H9 (cell line): ENCODE results near the gene CLEC16A. TPM values are rescaled to one million over a fixed set of nuclear protein-coding genes. Genes with fewer than 3 reads are reported as not detected.

Experiments
- DNase-seq: peaks from one replicate; pipeline ENCODE4 v3.0.0-alpha.2; 2017
- H2AFZ ChIP-seq: one replicate; pipeline ENCODE4 v1.6.1; 2013; ENCODE audit warnings: mild to moderate bottlenecking, low read length, control low read depth, moderate library complexity
- H2AK5ac ChIP-seq: 2 replicates; pipeline ENCODE4 v1.6.1; 2013; ENCODE audit warnings: low read length, control low read depth, mixed read lengths; ENCODE audit not compliant: insufficient read length
- H2BK120ac ChIP-seq: one replicate; pipeline ENCODE4 v1.6.1; 2013; ENCODE audit warnings: low read depth, mild to moderate bottlenecking, low read length, control low read depth, inconsistent platforms; ENCODE audit not compliant: poor library complexity, severe bottlenecking
- H2BK12ac ChIP-seq: 2 replicates; pipeline ENCODE4 v1.6.1; 2013; ENCODE audit warnings: low read length, control low read depth, mixed read lengths, low read depth; ENCODE audit not compliant: insufficient read length
- H2BK15ac ChIP-seq: 2 replicates; pipeline ENCODE4 v1.6.1; 2013; ENCODE audit warnings: low read depth, low read length, control low read depth
- H2BK20ac ChIP-seq: one replicate; pipeline ENCODE4 v1.6.1; 2013; ENCODE audit warnings: low read depth, mild to moderate bottlenecking, low read length, control low read depth, inconsistent platforms; ENCODE audit not compliant: poor library complexity, severe bottlenecking
- H2BK5ac ChIP-seq: 2 replicates; pipeline ENCODE4 v1.6.1; 2013; ENCODE audit warnings: low read length, control low read depth, mixed read lengths; ENCODE audit not compliant: insufficient read length
- H3K14ac ChIP-seq: 2 replicates; pipeline ENCODE4 v1.6.1; 2013; ENCODE audit warnings: low read length, control low read depth; ENCODE audit not compliant: insufficient read depth
- H3K18ac ChIP-seq: 2 replicates; pipeline ENCODE4 v1.6.1; 2013; ENCODE audit warnings: low read depth, mild to moderate bottlenecking, mixed read lengths, low read length, control low read depth; ENCODE audit not compliant: insufficient read length
- H3K23ac ChIP-seq: 2 replicates; pipeline ENCODE4 v1.6.1; 2013; ENCODE audit warnings: low read length, control low read depth, mixed read lengths, low read depth; ENCODE audit not compliant: insufficient read length
- H3K23me2 ChIP-seq: 2 replicates; pipeline ENCODE4 v1.6.1; 2013; ENCODE audit warnings: low read depth, mild to moderate bottlenecking, mixed read lengths, low read length, control low read depth; ENCODE audit not compliant: insufficient read length, poor library complexity, severe bottlenecking
- H3K27ac ChIP-seq: 2 replicates; pipeline ENCODE4 v1.5.1; 2013; ENCODE audit warnings: low read length, control low read depth, mixed read lengths, low read depth; ENCODE audit not compliant: insufficient read length
- H3K27me3 ChIP-seq: 2 replicates; pipeline ENCODE4 v1.6.1; 2013; ENCODE audit warnings: low read length, control low read depth, inconsistent platforms; ENCODE audit not compliant: insufficient read depth
- H3K4ac ChIP-seq: 2 replicates; pipeline ENCODE4 v1.6.1; 2013; ENCODE audit warnings: low read depth, mild to moderate bottlenecking, control low read depth, inconsistent platforms, low read length, moderate library complexity
- H3K4me1 ChIP-seq: 2 replicates; pipeline ENCODE4 v1.6.1; 2013; ENCODE audit warnings: low read length, control low read depth, inconsistent platforms; ENCODE audit not compliant: insufficient read depth
- H3K4me2 ChIP-seq: 2 replicates; pipeline ENCODE4 v1.6.1; 2013; ENCODE audit warnings: low read length, control low read depth, mixed read lengths; ENCODE audit not compliant: insufficient read length, insufficient read depth
- H3K56ac ChIP-seq: 2 replicates; pipeline ENCODE4 v1.6.1; 2013; ENCODE audit warnings: low read depth, mild to moderate bottlenecking, mixed read lengths, low read length, control low read depth; ENCODE audit not compliant: insufficient read length
- H3K79me1 ChIP-seq: 2 replicates; pipeline ENCODE4 v1.6.1; 2013; ENCODE audit warnings: low read depth, mild to moderate bottlenecking, moderate library complexity, low read length, control low read depth, inconsistent platforms; ENCODE audit not compliant: insufficient read depth, poor library complexity, severe bottlenecking
- H3K79me2 ChIP-seq: 2 replicates; pipeline ENCODE4 v1.6.1; 2013; ENCODE audit warnings: low read length, control low read depth, inconsistent platforms; ENCODE audit not compliant: insufficient read depth
- H3K9ac ChIP-seq: 2 replicates; pipeline ENCODE4 v1.6.1; 2013; ENCODE audit warnings: low read length, control low read depth, mixed read lengths; ENCODE audit not compliant: insufficient read length; ENCODE audit errors: extremely low read depth
- H3K9me3 ChIP-seq: one replicate; pipeline ENCODE4 v1.6.1; 2013; ENCODE audit warnings: low read depth, low read length, inconsistent platforms; ENCODE audit not compliant: control insufficient read depth
- H3T11ph ChIP-seq: one replicate; pipeline ENCODE4 v1.6.1; 2013; ENCODE audit warnings: mild to moderate bottlenecking, low read length, control low read depth, inconsistent platforms
- H4K20me1 ChIP-seq: one replicate; pipeline ENCODE4 v1.6.1; 2013; ENCODE audit not compliant: control insufficient read depth, insufficient read length, insufficient read depth
- H4K5ac ChIP-seq: 2 replicates; pipeline ENCODE4 v1.6.1; 2013; ENCODE audit warnings: low read depth, mild to moderate bottlenecking, mixed read lengths, low read length, control low read depth; ENCODE audit not compliant: insufficient read length
- H4K8ac ChIP-seq: replicated peaks from 2 replicates; pipeline ENCODE4 v1.6.1; 2013; ENCODE audit warnings: low read length, control low read depth, mixed read lengths, low read depth; ENCODE audit not compliant: insufficient read length
- H4K91ac ChIP-seq: 2 replicates; pipeline ENCODE4 v1.6.1; 2013; ENCODE audit warnings: low read depth, mild to moderate bottlenecking, moderate library complexity, mixed read lengths, low read length, control low read depth; ENCODE audit not compliant: insufficient read length
- H3K27ac Mint-ChIP-seq, 3 experiments: 2 replicates in 2 of 3; 3 replicates in 1 of 3; pipeline ENCODE4 v1.8.0; 2020 to 2021; ENCODE audit warnings: mixed read lengths in 3 of 3, mild to moderate bottlenecking in 1 of 3, moderate library complexity in 1 of 3
- H3K27me3 Mint-ChIP-seq: 2 replicates; pipeline ENCODE4 v1.8.0; 2021; ENCODE audit warnings: low read depth, mild to moderate bottlenecking, moderate library complexity, mixed read lengths
- H3K36me3 Mint-ChIP-seq, 3 experiments: 2 replicates in 2 of 3; 3 replicates in 1 of 3; pipeline ENCODE4 v1.8.0; 2020 to 2021; ENCODE audit warnings: low read depth in 3 of 3, mixed read lengths in 3 of 3; ENCODE audit not compliant: insufficient read depth in 1 of 3
- H3K4me1 Mint-ChIP-seq, 2 experiments: 2 replicates each; pipeline ENCODE4 v1.8.0; 2020; ENCODE audit warnings: mixed read lengths in 2 of 2
- H3K4me3 Mint-ChIP-seq, 2 experiments: 2 replicates in 1 of 2; 3 replicates in 1 of 2; pipeline ENCODE4 v1.8.0; 2020 to 2021; ENCODE audit warnings: mild to moderate bottlenecking in 2 of 2, mixed read lengths in 2 of 2, moderate library complexity in 1 of 2
- H3K9me3 Mint-ChIP-seq, 2 experiments: 2 replicates in 1 of 2; 3 replicates in 1 of 2; pipeline ENCODE4 v1.8.0; 2020; ENCODE audit warnings: mild to moderate bottlenecking in 2 of 2, mixed read lengths in 2 of 2, moderate library complexity in 1 of 2
- CTCF ChIP-seq: fragments of 200-600 bp; sonication (generic); conservative IDR thresholded peaks from 3 replicates; pipeline ENCODE4 v1.8.0; 2021; ENCODE audit warnings: antibody characterized with exemption, mild to moderate bottlenecking
- WGBS: extraction: QIAGEN DNeasy Blood & Tissue Kit; methylation state at CpG from one replicate; pipeline ENCODE4 v1.1.7; 2013; ENCODE audit warnings: missing lambda C conversion rate, low lambda C conversion rate, mixed read lengths; ENCODE audit not compliant: insufficient read length; ENCODE audit errors: extremely low coverage; 5-methylcytosine and 5-hydroxymethylcytosine counted together
- total RNA-seq: library from RNA; stranded (reverse); gene quantifications from 2 replicates; pipeline ENCODE4 v1.2.1, GENCODE V29; 2021

CLEC16A gene
- total RNA-seq, 1 experiment from 2014 or later = 15.2 TPM

GRCh38 chr16:10954903-10955302 lies 10.5 kb downstream of the CLEC16A start:
- H2AFZ ChIP-seq = no peak overlapping the region
- Mint-ChIP-seq H3K4me3 (no peak overlapping the region), H3K9me3 (no peaks in the 10 kb centered on the region), H3K27ac (no peak overlapping the region), H3K36me3 (peaks cover 0 to 10% (median 0%) of the 10 kb centered on the region in 3 experiments; a peak in 3 of 7 replicates), H3K4me1 (peaks cover 21 to 23% of the 10 kb centered on the region in 2 experiments), H3K27me3 (no peaks in the 10 kb centered on the region)
- no peak for TF ChIP-seq CTCF
- H4K8ac ChIP-seq = no peak overlapping the region
- H3K79me2 ChIP-seq = no peaks in the 10 kb centered on the region
- H3K79me1 ChIP-seq = peaks cover 3% of the 10 kb centered on the region
- H3K4me1 ChIP-seq = peaks cover 4% of the 10 kb centered on the region; the same call in 1 of the 2 replicates
- H4K91ac ChIP-seq = no peak overlapping the region
- no peaks in the 10 kb centered on the region for H3K27me3 ChIP-seq
- H3K23me2 ChIP-seq = no peaks in the 10 kb centered on the region
- no peak overlapping the region for H2AK5ac ChIP-seq
- no peak overlapping the region for H3K4ac ChIP-seq
- H2BK120ac ChIP-seq = no peak overlapping the region
- H4K5ac ChIP-seq = no peak overlapping the region
- no CpG with 5 or more reads among the region's 7 CpGs for WGBS
- no peak overlapping the region for H3K27ac ChIP-seq
- no peaks in the 10 kb centered on the region for H4K20me1 ChIP-seq
- no peak overlapping the region for H3K14ac ChIP-seq
- no peak overlapping the region for H3T11ph ChIP-seq
- H3K56ac ChIP-seq = no peak overlapping the region
- H3K4me2 ChIP-seq = no peak overlapping the region
- no peak overlapping the region for H3K18ac ChIP-seq
- no peak overlapping the region for H2BK20ac ChIP-seq
- H2BK5ac ChIP-seq = no peak overlapping the region
- no peaks in the 10 kb centered on the region for H3K9me3 ChIP-seq
- DNase-seq = no peak
- H3K23ac ChIP-seq = no peak overlapping the region
- no peak overlapping the region for H3K9ac ChIP-seq
- no peak overlapping the region for H2BK12ac ChIP-seq
- H2BK15ac ChIP-seq = no peak overlapping the region
